ENCODE results near the gene JADE2. TPM values are rescaled to one million over a fixed set of nuclear protein-coding genes. Genes with fewer than 3 reads are reported as not detected.
A peak's percentile ranks its signal among the peaks of the same experiment; 100 is the strongest.

Gene JADE2
- total RNA-seq, 1 donor = 38.8 TPM

GRCh38 chr5:134566741-134567221 lies 41.3 kb downstream of the JADE2 start:
- no peak for TF ChIP-seq CTCF (IDR thresholded peaks at IDR 0.05; ENCODE audit: insufficient read depth, low read length)
- DNase-seq (ENCODE audit: low read depth) = no peak
- no peak overlapping the region for H3K4me3 ChIP-seq (ENCODE audit: low read depth, low read length)

GRCh38 chr5:134567641-134568336 lies 42.3 kb downstream of the JADE2 start:
- no peak for TF ChIP-seq CTCF (IDR thresholded peaks at IDR 0.05; ENCODE audit: insufficient read depth, low read length)
- peak; percentile 72 for DNase-seq (ENCODE audit: low read depth)
- H3K4me3 ChIP-seq (ENCODE audit: low read depth, low read length) = no peak overlapping the region

- DNase-seq (ENCODE audit: low read depth) = no peak
- no peak overlapping the region for H3K4me3 ChIP-seq (ENCODE audit: low read depth, low read length)
- TF ChIP-seq CTCF (IDR thresholded peaks at IDR 0.05; ENCODE audit: insufficient read depth, low read length) = no peak
These were observed 42.8 kb downstream of the JADE2 start for GRCh38 chr5:134568337-134568700.

- DNase-seq (ENCODE audit: low read depth) = peak; percentile 79
These were observed 43.6 kb downstream of the JADE2 start for GRCh38 chr5:134568761-134569695.

GRCh38 chr5:134569758-134570364 lies 44.4 kb downstream of the JADE2 start:
- H3K4me3 ChIP-seq (ENCODE audit: low read depth, low read length) = no peak overlapping the region
- no peak for DNase-seq (ENCODE audit: low read depth)
- TF ChIP-seq CTCF (IDR thresholded peaks at IDR 0.05; ENCODE audit: insufficient read depth, low read length) = no peak

More at GRCh38 chr5:134568761-134569695, 43.6 kb downstream of the JADE2 start:
- no peak overlapping the region for H3K4me3 ChIP-seq (ENCODE audit: low read depth, low read length)
- TF ChIP-seq CTCF (IDR thresholded peaks at IDR 0.05; ENCODE audit: insufficient read depth, low read length) = no peak

GRCh38 chr5:134570365-134570758 lies 44.9 kb downstream of the JADE2 start:
- no peak overlapping the region for H3K4me3 ChIP-seq (ENCODE audit: low read depth, low read length)
- no peak for TF ChIP-seq CTCF (IDR thresholded peaks at IDR 0.05; ENCODE audit: insufficient read depth, low read length)
- no peak for DNase-seq (ENCODE audit: low read depth)
